Astrocyte (in vitro differentiated cells and primary cell): Measurements from ENCODE around the gene C20orf204. TPM values are rescaled to one million over a fixed set of nuclear protein-coding genes. Genes with fewer than 3 reads are reported as not detected.

Experiments used
- DNase-seq: peaks from one replicate; pipeline ENCODE4 v3.0.0-alpha.2; 2010; ENCODE audit warnings: low read depth
- FAIRE-seq: peaks from 2 replicates; lab custom pipeline; 2011; peaks lifted over from hg19 to GRCh38; lab: Jason Lieb, UNC
- H2AFZ ChIP-seq: 2 replicates; pipeline ENCODE4 v1.6.0; 2012; ENCODE audit warnings: low read depth, low read length, inconsistent platforms
- H3K27ac ChIP-seq: 2 replicates; pipeline ENCODE4 v1.5.1; 2011; ENCODE audit warnings: low read depth, low read length, inconsistent platforms
- H3K27me3 ChIP-seq: 2 replicates; pipeline ENCODE4 v1.6.0; 2011; ENCODE audit warnings: low read length, inconsistent platforms; ENCODE audit not compliant: insufficient read depth
- H3K36me3 ChIP-seq: 2 replicates; pipeline ENCODE4 v1.5.1; 2011; ENCODE audit warnings: low read length, inconsistent platforms; ENCODE audit not compliant: insufficient read depth
- H3K4me1 ChIP-seq: 2 replicates; pipeline ENCODE4 v1.5.1; 2011; ENCODE audit warnings: low read length, inconsistent platforms; ENCODE audit not compliant: insufficient read depth
- H3K4me2 ChIP-seq: 2 replicates; pipeline ENCODE4 v1.6.0; 2012; ENCODE audit warnings: low read length, inconsistent platforms
- H3K4me3 ChIP-seq: 2 replicates; pipeline ENCODE4 v1.5.1; 2011; ENCODE audit warnings: low read depth, mild to moderate bottlenecking, low read length, inconsistent platforms; ENCODE audit not compliant: insufficient read depth
- H3K79me2 ChIP-seq: 2 replicates; pipeline ENCODE4 v1.6.0; 2012; ENCODE audit warnings: mild to moderate bottlenecking, low read length, inconsistent platforms; ENCODE audit not compliant: insufficient read depth
- H3K9ac ChIP-seq: 2 replicates; pipeline ENCODE4 v1.6.0; 2012; ENCODE audit warnings: mild to moderate bottlenecking, low read length, inconsistent platforms
- H3K9me3 ChIP-seq: 2 replicates; pipeline ENCODE4 v1.5.1; 2012; ENCODE audit warnings: low read depth, mild to moderate bottlenecking, low read length, inconsistent platforms; ENCODE audit not compliant: insufficient read depth
- H4K20me1 ChIP-seq: 2 replicates; pipeline ENCODE4 v1.6.0; 2012; ENCODE audit warnings: low read length, inconsistent platforms; ENCODE audit not compliant: insufficient read depth
- H3K27ac Mint-ChIP-seq: one replicate; pipeline ENCODE4 v1.8.0; 2021; ENCODE audit warnings: mild to moderate bottlenecking, mixed read lengths; ENCODE audit not compliant: unreplicated experiment
- H3K27me3 Mint-ChIP-seq: one replicate; pipeline ENCODE4 v1.8.0; 2021; ENCODE audit warnings: low read depth, mixed read lengths; ENCODE audit not compliant: unreplicated experiment
- H3K36me3 Mint-ChIP-seq: one replicate; pipeline ENCODE4 v1.8.0; 2021; ENCODE audit warnings: low read depth, mixed read lengths; ENCODE audit not compliant: unreplicated experiment
- H3K4me1 Mint-ChIP-seq: one replicate; pipeline ENCODE4 v1.8.0; 2021; ENCODE audit warnings: low read depth, mixed read lengths; ENCODE audit not compliant: unreplicated experiment
- H3K4me3 Mint-ChIP-seq: one replicate; pipeline ENCODE4 v1.8.0; 2021; ENCODE audit warnings: mild to moderate bottlenecking, moderate library complexity, mixed read lengths; ENCODE audit not compliant: unreplicated experiment
- H3K9me3 Mint-ChIP-seq: one replicate; pipeline ENCODE4 v1.8.0; 2021; ENCODE audit warnings: mild to moderate bottlenecking, mixed read lengths; ENCODE audit not compliant: unreplicated experiment
- EZH2 ChIP-seq: IDR thresholded peaks from 2 replicates; pipeline ENCODE4 v1.6.1; 2012; ENCODE audit warnings: mild to moderate bottlenecking, low read length, inconsistent platforms; ENCODE audit not compliant: insufficient read depth
- total RNA-seq: library from RNA; stranded (reverse); gene quantifications from 2 replicates; pipeline ENCODE4 v1.2.1, GENCODE V29; 2021
- TF ChIP-seq, protein P1 (sequence below): IDR thresholded peaks from 2 replicates; pipeline ENCODE4 v1.5.1; 2011; ENCODE audit warnings: low read depth, mild to moderate bottlenecking, inconsistent platforms, low read length, moderate library complexity; ENCODE audit not compliant: insufficient read depth

Gene C20orf204
- total RNA-seq, 1 donor from 2014 or later, result 0.75 TPM

DNA sequence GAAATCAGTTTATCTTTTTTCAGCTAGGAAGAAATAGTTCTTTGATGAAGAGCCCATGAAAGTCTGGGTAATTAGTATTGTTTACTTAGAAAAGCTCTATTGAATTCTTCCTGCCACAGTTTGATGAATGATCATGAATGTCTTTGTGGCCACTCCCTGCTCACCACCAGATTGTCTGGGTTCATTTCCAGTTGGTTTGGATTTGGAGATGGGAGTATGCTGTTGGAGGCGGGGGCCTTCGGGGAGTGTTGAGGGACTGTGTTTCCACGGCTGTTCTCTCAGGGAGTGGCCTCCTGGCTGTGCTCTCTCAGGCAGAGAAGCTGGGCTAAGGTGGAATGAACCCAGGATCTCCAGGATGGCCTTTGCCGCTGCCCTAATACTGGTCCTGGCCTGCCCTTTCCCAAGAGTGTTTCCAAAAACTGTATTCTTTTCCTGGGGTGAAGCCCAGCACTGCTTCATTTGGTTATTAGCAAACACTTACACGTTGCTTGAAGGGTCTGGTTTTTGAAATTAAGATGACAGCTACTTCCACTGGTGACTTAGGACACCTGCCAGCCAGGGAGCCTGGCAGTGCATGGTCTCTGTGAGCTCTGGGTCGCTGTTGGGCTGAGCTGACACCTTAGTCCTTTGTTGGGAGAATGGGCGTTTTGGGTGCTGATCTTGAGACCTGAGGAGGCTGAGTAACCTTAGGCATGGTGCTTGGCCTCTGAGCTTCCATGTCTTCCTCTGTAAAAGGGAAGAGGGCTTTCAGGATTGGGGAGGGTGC lies 31.8 kb upstream of the C20orf204 start:
- H4K20me1 ChIP-seq, result peaks cover 64% of the 10 kb centered on the region
- H2AFZ ChIP-seq, result no peak overlapping the region
- Mint-ChIP-seq H3K4me1 (no peaks in the 10 kb centered on the region), H3K27me3 (no peaks in the 10 kb centered on the region), H3K4me3 (no peak overlapping the region), H3K9me3 (no peaks in the 10 kb centered on the region), H3K27ac (no peak overlapping the region), H3K36me3 (peaks cover 22% of the 10 kb centered on the region)
- H3K4me3 ChIP-seq, result no peak overlapping the region
- peak; percentile 22 for DNase-seq
- no peak for FAIRE-seq
- H3K4me2 ChIP-seq, result no peak overlapping the region
- peaks cover 20% of the 10 kb centered on the region for H3K79me2 ChIP-seq
- H3K9ac ChIP-seq, result no peak overlapping the region
- H3K36me3 ChIP-seq, result peaks cover 42% of the 10 kb centered on the region
- H3K9me3 ChIP-seq, result no peaks in the 10 kb centered on the region
- TF ChIP-seq, protein P1, sequence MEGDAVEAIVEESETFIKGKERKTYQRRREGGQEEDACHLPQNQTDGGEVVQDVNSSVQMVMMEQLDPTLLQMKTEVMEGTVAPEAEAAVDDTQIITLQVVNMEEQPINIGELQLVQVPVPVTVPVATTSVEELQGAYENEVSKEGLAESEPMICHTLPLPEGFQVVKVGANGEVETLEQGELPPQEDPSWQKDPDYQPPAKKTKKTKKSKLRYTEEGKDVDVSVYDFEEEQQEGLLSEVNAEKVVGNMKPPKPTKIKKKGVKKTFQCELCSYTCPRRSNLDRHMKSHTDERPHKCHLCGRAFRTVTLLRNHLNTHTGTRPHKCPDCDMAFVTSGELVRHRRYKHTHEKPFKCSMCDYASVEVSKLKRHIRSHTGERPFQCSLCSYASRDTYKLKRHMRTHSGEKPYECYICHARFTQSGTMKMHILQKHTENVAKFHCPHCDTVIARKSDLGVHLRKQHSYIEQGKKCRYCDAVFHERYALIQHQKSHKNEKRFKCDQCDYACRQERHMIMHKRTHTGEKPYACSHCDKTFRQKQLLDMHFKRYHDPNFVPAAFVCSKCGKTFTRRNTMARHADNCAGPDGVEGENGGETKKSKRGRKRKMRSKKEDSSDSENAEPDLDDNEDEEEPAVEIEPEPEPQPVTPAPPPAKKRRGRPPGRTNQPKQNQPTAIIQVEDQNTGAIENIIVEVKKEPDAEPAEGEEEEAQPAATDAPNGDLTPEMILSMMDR, result no peak
- TF ChIP-seq EZH2, result no peak
- H3K27ac ChIP-seq, result no peak overlapping the region
- H3K27me3 ChIP-seq, result no peaks in the 10 kb centered on the region
- no peaks in the 10 kb centered on the region for H3K4me1 ChIP-seq

GRCh38 chr20:64005394-64005793 lies 30.6 kb upstream of the C20orf204 start:
- H3K9me3 Mint-ChIP-seq, result no peaks in the 10 kb centered on the region
- Histone ChIP-seq H3K27me3 (no peaks in the 10 kb centered on the region), H3K36me3 (peaks cover 42% of the 10 kb centered on the region), H4K20me1 (peaks cover 77% of the 10 kb centered on the region), H3K27ac (no peak overlapping the region), H3K4me1 (no peaks in the 10 kb centered on the region), H2AFZ (no peak overlapping the region), H3K9ac (no peak overlapping the region), H3K4me3 (no peak overlapping the region), H3K79me2 (peaks cover 21% of the 10 kb centered on the region), H3K9me3 (no peaks in the 10 kb centered on the region), H3K4me2 (no peak overlapping the region)
- no peaks in the 10 kb centered on the region for H3K4me1 Mint-ChIP-seq
- FAIRE-seq (no peak), DNase-seq (no peak)
- H3K27ac Mint-ChIP-seq, result no peak overlapping the region
- H3K36me3 Mint-ChIP-seq, result peaks cover 29% of the 10 kb centered on the region
- no peak for TF ChIP-seq EZH2
- TF ChIP-seq, protein P1, result no peak
- no peak overlapping the region for H3K4me3 Mint-ChIP-seq
- H3K27me3 Mint-ChIP-seq, result no peaks in the 10 kb centered on the region

- Histone ChIP-seq H3K9ac (no peak overlapping the region), H2AFZ (no peak overlapping the region), H3K4me3 (no peak overlapping the region), H4K20me1 (peaks cover 75% of the 10 kb centered on the region), H3K79me2 (peaks cover 21% of the 10 kb centered on the region), H3K27ac (no peak overlapping the region), H3K4me2 (no peak overlapping the region), H3K9me3 (no peaks in the 10 kb centered on the region), H3K27me3 (no peaks in the 10 kb centered on the region), H3K4me1 (no peaks in the 10 kb centered on the region), H3K36me3 (peaks cover 46% of the 10 kb centered on the region)
- no peaks in the 10 kb centered on the region for H3K4me1 Mint-ChIP-seq
- no peaks in the 10 kb centered on the region for H3K9me3 Mint-ChIP-seq
- peaks cover 37% of the 10 kb centered on the region for H3K36me3 Mint-ChIP-seq
- H3K27ac Mint-ChIP-seq, result no peak overlapping the region
- DNase-seq (no peak), FAIRE-seq (no peak)
- TF ChIP-seq EZH2, result no peak
- TF ChIP-seq, protein P1, result no peak
- H3K4me3 Mint-ChIP-seq, result no peak overlapping the region
- no peaks in the 10 kb centered on the region for H3K27me3 Mint-ChIP-seq
Measured at GRCh38 chr20:64006490-64006889, 29.5 kb upstream of the C20orf204 start.
